ENCODE results near the gene CYP3A4.
"Not testable (repeated sequence)": the region's sequence is repeated elsewhere in the genome, so short reads cannot be mapped to it uniquely, and the experiment has no call there.

The CYP3A4 gene

GRCh38 chr7:99791667-99792369 is 7.8 kb upstream of the CYP3A4 start:
- no peak for DNase-seq

- no peak for DNase-seq
Observed at GRCh38 chr7:99791021-99791420, 7.0 kb upstream of the CYP3A4 start.

GRCh38 chr7:99790407-99790806 is 6.4 kb upstream of the CYP3A4 start:
- DNase-seq, result no peak

- DNase-seq, result no peak
Observed at GRCh38 chr7:99789441-99790070, 5.6 kb upstream of the CYP3A4 start.

GRCh38 chr7:99788554-99788953 is 4.6 kb upstream of the CYP3A4 start:
- DNase-seq, result no peak

- DNase-seq, result no peak
Observed at GRCh38 chr7:99786726-99787335, 2.8 kb upstream of the CYP3A4 start.

- not testable (repeated sequence) for DNase-seq
Observed at GRCh38 chr7:99785654-99786053, 1.7 kb upstream of the CYP3A4 start.

GRCh38 chr7:99782012-99782953 is 1.7 kb downstream of the CYP3A4 start:
- no peak for DNase-seq

GRCh38 chr7:99780588-99780987 is 3.4 kb downstream of the CYP3A4 start:
- DNase-seq, result no peak

- no peak for DNase-seq
Observed at GRCh38 chr7:99779949-99780348, 4.0 kb downstream of the CYP3A4 start.

GRCh38 chr7:99778880-99779279 is 5.1 kb downstream of the CYP3A4 start:
- no peak for DNase-seq

- DNase-seq, result not testable (repeated sequence)
Observed at GRCh38 chr7:99773395-99773794, 10.6 kb downstream of the CYP3A4 start.

- no peak for DNase-seq
Observed at GRCh38 chr7:99772565-99772964, 11.4 kb downstream of the CYP3A4 start.

GRCh38 chr7:99769494-99769893 is 14.5 kb downstream of the CYP3A4 start:
- DNase-seq, result not testable (repeated sequence)

GRCh38 chr7:99768471-99768870 is 15.5 kb downstream of the CYP3A4 start:
- no peak for DNase-seq

- no peak for DNase-seq
Observed at GRCh38 chr7:99767662-99768061, 16.3 kb downstream of the CYP3A4 start.

GRCh38 chr7:99766484-99767099 is 17.4 kb downstream of the CYP3A4 start:
- DNase-seq, result no peak

GRCh38 chr7:99764478-99764877 is 19.5 kb downstream of the CYP3A4 start:
- no peak for DNase-seq

GRCh38 chr7:99762680-99763327 is 21.2 kb downstream of the CYP3A4 start:
- no peak for DNase-seq

GRCh38 chr7:99755085-99755484 is 28.9 kb downstream of the CYP3A4 start:
- DNase-seq, result no peak

GRCh38 chr7:99752356-99752755 is 31.6 kb downstream of the CYP3A4 start:
- no peak for DNase-seq
